Body of pancreas (tissue), 4 donors: ENCODE results near the gene XBP1.

Experiments used
- CTCF ChIP-seq, 7 experiments: fragments of 450-650 bp in 4 of 7; fragments of 200-600 bp in 3 of 7; sonication (generic) in 3 of 7; IDR thresholded peaks; one replicate each; pipeline ENCODE4 v1.5.1; 2016 to 2019; ENCODE audit warnings: antibody characterized with exemption in 7 of 7
- POLR2A ChIP-seq, 3 donors: fragments of 450-650 bp; IDR thresholded peaks; one replicate each; pipeline ENCODE4 v1.6.1; 2016; ENCODE audit warnings: antibody characterized with exemption in 3 of 3, mild to moderate bottlenecking in 2 of 3

- TF ChIP-seq CTCF (IDR thresholded peaks at IDR 0.05) = peak in 6 of 7 experiments; percentile 16 to 52 (median 38)
- TF ChIP-seq POLR2A (IDR thresholded peaks at IDR 0.05) = peak; percentile 59 to 82 (median 66)
Measured at GRCh38 chr22:28772633-28773460, 27.5 kb downstream of the XBP1 start, which contains the start of gene CCDC117.
